ENCODE results near the gene SCPEP1. TPM values are rescaled to one million over a fixed set of nuclear protein-coding genes. Genes with fewer than 3 reads are reported as not detected.

Gene SCPEP1
- total RNA-seq, 1 donor from 2014 or later, result 69.5 TPM

- TF ChIP-seq POLR2AphosphoS5 (IDR thresholded peaks at IDR 0.05; ENCODE audit: insufficient read depth in 1 of 2, low read depth in 1 of 2), result no peak
- no peak for TF ChIP-seq POLR2A (IDR thresholded peaks at IDR 0.05)
- no peak for TF ChIP-seq CTCF (IDR thresholded peaks at IDR 0.05)
- no peak overlapping the region for H3K27ac ChIP-seq
These were observed 67.3 kb downstream of the SCPEP1 start for GRCh38 chr17:57044976-57045867.

GRCh38 chr17:57045868-57046704 is 68.2 kb downstream of the SCPEP1 start:
- no peaks in the 10 kb centered on the region for H3K36me3 ChIP-seq
- intact Hi-C loops (cut with DNase I), result no loop called here
- H3K4me1 ChIP-seq, result peaks cover 15% of the 10 kb centered on the region
- DNase-seq (ENCODE audit: extremely low spot score in 2 of 2), result no peak
- peak overlapping the region; percentile 25 to 49 for H3K4me3 ChIP-seq
- TF ChIP-seq POLR2A (IDR thresholded peaks at IDR 0.05), result no peak
- no peaks in the 10 kb centered on the region for H3K27me3 ChIP-seq
- no peaks in the 10 kb centered on the region for H3K9me3 ChIP-seq
- no peak overlapping the region for H3K27ac ChIP-seq

More at GRCh38 chr17:57044976-57045867, 67.3 kb downstream of the SCPEP1 start:
- intact Hi-C loops (cut with DNase I), result no loop called here
- Histone ChIP-seq H3K36me3 (no peaks in the 10 kb centered on the region), H3K27me3 (no peaks in the 10 kb centered on the region), H3K9me3 (no peaks in the 10 kb centered on the region), H3K4me3 (peak overlapping the region; percentile 25 to 49), H3K4me1 (peaks cover 15% of the 10 kb centered on the region)
- no peak for DNase-seq (ENCODE audit: extremely low spot score in 2 of 2)

GRCh38 chr17:57046749-57047148 is 68.8 kb downstream of the SCPEP1 start:
- no peaks in the 10 kb centered on the region for H3K9me3 ChIP-seq
- peak overlapping the region in 1 of 2 donors; percentile 49 for H3K4me3 ChIP-seq
- no peak overlapping the region for H3K27ac ChIP-seq
- TF ChIP-seq CTCF (IDR thresholded peaks at IDR 0.05) (no peak), POLR2AphosphoS5 (IDR thresholded peaks at IDR 0.05; ENCODE audit: insufficient read depth in 1 of 2, low read depth in 1 of 2) (no peak), POLR2A (IDR thresholded peaks at IDR 0.05) (no peak)
- intact Hi-C loops (cut with DNase I), result no loop called here
- no peaks in the 10 kb centered on the region for H3K27me3 ChIP-seq
- H3K36me3 ChIP-seq, result no peaks in the 10 kb centered on the region
- peaks cover 15% of the 10 kb centered on the region for H3K4me1 ChIP-seq
- no peak for DNase-seq (ENCODE audit: extremely low spot score in 2 of 2)

- DNase-seq (ENCODE audit: extremely low spot score in 2 of 2), result no peak
- no peaks in the 10 kb centered on the region for H3K36me3 ChIP-seq
- TF ChIP-seq CTCF (IDR thresholded peaks at IDR 0.05) (no peak), POLR2AphosphoS5 (IDR thresholded peaks at IDR 0.05; ENCODE audit: insufficient read depth in 1 of 2, low read depth in 1 of 2) (peak in 1 of 2 donors; percentile 56), POLR2A (IDR thresholded peaks at IDR 0.05) (no peak)
- no peaks in the 10 kb centered on the region for H3K9me3 ChIP-seq
- no peak overlapping the region for H3K4me3 ChIP-seq
- peaks cover 15% of the 10 kb centered on the region for H3K4me1 ChIP-seq
- H3K27me3 ChIP-seq, result no peaks in the 10 kb centered on the region
- no peak overlapping the region for H3K27ac ChIP-seq
- intact Hi-C loops (cut with DNase I), result no loop called here
These were observed 70.2 kb downstream of the SCPEP1 start for GRCh38 chr17:57048096-57048495.

- intact Hi-C loops (cut with DNase I), result no loop called here
- H3K27ac ChIP-seq, result no peak overlapping the region
- no peak overlapping the region for H3K4me3 ChIP-seq
These were observed 72.4 kb downstream of the SCPEP1 start for GRCh38 chr17:57050306-57050705.

More at GRCh38 chr17:57050306-57050705, 72.4 kb downstream of the SCPEP1 start:
- Histone ChIP-seq H3K4me1 (peaks cover 21% of the 10 kb centered on the region), H3K9me3 (no peaks in the 10 kb centered on the region), H3K27me3 (no peaks in the 10 kb centered on the region), H3K36me3 (no peaks in the 10 kb centered on the region)
- DNase-seq (ENCODE audit: extremely low spot score in 2 of 2), result no peak
- TF ChIP-seq CTCF (IDR thresholded peaks at IDR 0.05) (no peak), POLR2AphosphoS5 (IDR thresholded peaks at IDR 0.05; ENCODE audit: insufficient read depth in 1 of 2, low read depth in 1 of 2) (no peak), POLR2A (IDR thresholded peaks at IDR 0.05) (no peak)
